IMR-90 (cell line): ENCODE data around the gene SLC7A10. TPM values are rescaled to one million over a fixed set of nuclear protein-coding genes. Genes with fewer than 3 reads are reported as not detected.

ENCODE experiments used
- ATAC-seq: fragments of 200-7000 bp; cut with Tn5 transposase; 2 replicates; pipeline ENCODE4 v1.9.1; 2020; ENCODE audit warnings: low read depth, mild to moderate bottlenecking, moderate library complexity
- BruUV-seq: library from RNA; stranded (reverse); fragments of 400-500 nt; replicated peaks from 2 replicates; lab custom pipeline; 2021; lab: Mats Ljungman, UMichigan
- CTCF ChIA-PET: fragments of 300-600 bp; formaldehyde crosslinking; extraction: SDS; loops from one replicate; lab custom pipeline; 2021; ENCODE audit warnings: antibody characterized with exemption; lab: Yijun Ruan, JAX
- POLR2A ChIA-PET: fragments of 300-600 bp; sonication (Branson Sonifier 250); formaldehyde crosslinking; loops from one replicate; lab custom pipeline; 2022; ENCODE audit warnings: antibody characterized with exemption; ENCODE audit not compliant: unreplicated experiment; lab: Charles Lee
- DNase-seq: peaks from one replicate; pipeline ENCODE4 v3.0.0; 2013
- H2AFZ ChIP-seq: replicated peaks from 2 replicates; pipeline ENCODE3; 2013; ENCODE audit warnings: low read length, mild to moderate bottlenecking; ENCODE audit not compliant: poor library complexity
- H2AK5ac ChIP-seq: 2 replicates; pipeline ENCODE4 v1.6.1; 2013; ENCODE audit warnings: low read depth, low read length, inconsistent platforms
- H2AK9ac ChIP-seq: replicated peaks from 2 replicates; pipeline ENCODE3; 2013; ENCODE audit warnings: mild to moderate bottlenecking, low read depth, low read length, moderate library complexity; ENCODE audit not compliant: poor library complexity
- H2BK120ac ChIP-seq: 2 replicates; pipeline ENCODE4 v1.6.1; 2013; ENCODE audit warnings: low read depth, low read length, inconsistent platforms
- H2BK15ac ChIP-seq: 3 replicates; pipeline ENCODE4 v1.6.1; 2013; ENCODE audit warnings: low read depth, low read length, inconsistent platforms
- H2BK20ac ChIP-seq: 2 replicates; pipeline ENCODE4 v1.6.1; 2013; ENCODE audit warnings: low read depth, mild to moderate bottlenecking, inconsistent platforms, low read length, moderate library complexity
- H2BK5ac ChIP-seq: 2 replicates; pipeline ENCODE4 v1.6.1; 2013; ENCODE audit warnings: mild to moderate bottlenecking, low read depth, low read length, inconsistent platforms; ENCODE audit not compliant: poor library complexity, severe bottlenecking
- H3K14ac ChIP-seq: replicated peaks from 2 replicates; pipeline ENCODE4 v1.6.1; 2013; ENCODE audit warnings: low read depth, low read length, inconsistent platforms
- H3K18ac ChIP-seq: 2 replicates; pipeline ENCODE4 v1.6.1; 2013; ENCODE audit warnings: low read depth, low read length, control low read depth
- H3K23ac ChIP-seq: 2 replicates; pipeline ENCODE4 v1.6.1; 2013; ENCODE audit warnings: low read depth, low read length, inconsistent platforms
- H3K27ac ChIP-seq: 2 replicates; pipeline ENCODE4 v1.5.1; 2013; ENCODE audit warnings: mild to moderate bottlenecking, control low read depth, low read length; ENCODE audit not compliant: insufficient read depth
- H3K27me3 ChIP-seq: 2 replicates; pipeline ENCODE4 v1.6.1; 2013; ENCODE audit warnings: low read length; ENCODE audit not compliant: control insufficient read depth, insufficient read depth
- H3K36me3 ChIP-seq: 2 replicates; pipeline ENCODE4 v1.6.1; 2013; ENCODE audit warnings: low read length, mixed read lengths; ENCODE audit not compliant: control insufficient read depth, insufficient read depth
- H3K4ac ChIP-seq: 2 replicates; pipeline ENCODE4 v1.6.1; 2013; ENCODE audit warnings: low read depth, low read length, inconsistent platforms
- H3K4me1 ChIP-seq: 2 replicates; pipeline ENCODE4 v1.6.1; 2013; ENCODE audit warnings: low read length, mixed read lengths; ENCODE audit not compliant: control insufficient read depth, insufficient read depth
- H3K4me2 ChIP-seq: 2 replicates; pipeline ENCODE4 v1.6.1; 2013; ENCODE audit warnings: low read depth, mild to moderate bottlenecking, control low read depth, low read length, moderate library complexity
- H3K4me3 ChIP-seq: 2 replicates; pipeline ENCODE4 v1.5.1; 2013; ENCODE audit warnings: low read depth, mild to moderate bottlenecking, control low read depth, low read length, moderate library complexity; ENCODE audit not compliant: insufficient read depth
- H3K56ac ChIP-seq: 2 replicates; pipeline ENCODE4 v1.6.1; 2013; ENCODE audit warnings: low read length, inconsistent platforms; ENCODE audit not compliant: insufficient read depth; ENCODE audit errors: extremely low read depth
- H3K79me1 ChIP-seq, 2 experiments: 2 replicates each; pipeline ENCODE4 v1.6.1; 2013; ENCODE audit warnings: low read length in 2 of 2, inconsistent platforms in 1 of 2, low read depth in 1 of 2
- H3K9ac ChIP-seq: 2 replicates; pipeline ENCODE4 v1.6.1; 2013; ENCODE audit warnings: low read depth, low read length, control low read depth
- H3K9me1 ChIP-seq: 2 replicates; pipeline ENCODE4 v1.6.1; 2013; ENCODE audit warnings: low read length, inconsistent platforms; ENCODE audit not compliant: insufficient read depth
- H3K9me3 ChIP-seq: 2 replicates; pipeline ENCODE4 v1.6.1; 2013; ENCODE audit warnings: low read length; ENCODE audit not compliant: control insufficient read depth, insufficient read depth
- H4K20me1 ChIP-seq: 2 replicates; pipeline ENCODE4 v1.6.1; 2013; ENCODE audit warnings: low read length, inconsistent platforms; ENCODE audit not compliant: insufficient read depth
- H4K5ac ChIP-seq: 2 replicates; pipeline ENCODE4 v1.6.1; 2013; ENCODE audit warnings: mild to moderate bottlenecking, low read depth, low read length, control low read depth
- H4K8ac ChIP-seq, 2 experiments: 2 replicates each; pipeline ENCODE4 v1.6.1; 2013; ENCODE audit warnings: low read depth in 2 of 2, low read length in 2 of 2, control low read depth in 1 of 2, inconsistent platforms in 1 of 2
- H4K91ac ChIP-seq: 2 replicates; pipeline ENCODE4 v1.6.1; 2013; ENCODE audit warnings: low read depth, low read length, inconsistent platforms; ENCODE audit not compliant: insufficient read depth
- BHLHE40 ChIP-seq: fragments of 150-350 bp; IDR thresholded peaks from 2 replicates; pipeline ENCODE4 v1.6.1; 2016; ENCODE audit warnings: mild to moderate bottlenecking, low read depth, low read length
- CEBPB ChIP-seq: IDR thresholded peaks from 2 replicates; pipeline ENCODE4 v1.6.1; 2012; ENCODE audit warnings: low read depth, low read length, improper control_type of control experiment
- CHD1 ChIP-seq: IDR thresholded peaks from 2 replicates; pipeline ENCODE4 v1.6.1; 2012; ENCODE audit warnings: low read depth, low read length, improper control_type of control experiment
- CTCF ChIP-seq: conservative IDR thresholded peaks from 2 replicates; pipeline ENCODE4 v1.5.1; 2012; ENCODE audit warnings: mild to moderate bottlenecking, low read depth, low read length, improper control_type of control experiment
- ELK1 ChIP-seq: fragments of 150-350 bp; IDR thresholded peaks from 2 replicates; pipeline ENCODE4 v1.6.1; 2016; ENCODE audit warnings: low read depth, mild to moderate bottlenecking, low read length, moderate library complexity, borderline replicate concordance
- FOS ChIP-seq: fragments of 150-350 bp; IDR thresholded peaks from 2 replicates; pipeline ENCODE4 v1.6.1; 2016; ENCODE audit warnings: low read depth, low read length
- MAFK ChIP-seq: IDR thresholded peaks from 2 replicates; pipeline ENCODE4 v1.6.1; 2012; ENCODE audit warnings: low read depth, low read length, improper control_type of control experiment
- MAZ ChIP-seq: IDR thresholded peaks from 2 replicates; pipeline ENCODE4 v1.6.1; 2012; ENCODE audit warnings: low read depth, mild to moderate bottlenecking, low read length, improper control_type of control experiment, moderate library complexity, borderline replicate concordance
- MXI1 ChIP-seq: IDR thresholded peaks from 2 replicates; pipeline ENCODE4 v1.6.1; 2012; ENCODE audit warnings: low read depth, mild to moderate bottlenecking, low read length, moderate library complexity, borderline replicate concordance
- NFE2L2 ChIP-seq: fragments of 150-350 bp; IDR thresholded peaks from 2 replicates; pipeline ENCODE4 v1.6.1; 2016; ENCODE audit warnings: low read depth, mild to moderate bottlenecking, low read length
- POLR2A ChIP-seq: IDR thresholded peaks from 2 replicates; pipeline ENCODE4 v1.6.1; 2012; ENCODE audit warnings: mild to moderate bottlenecking, low read depth, low read length
- RAD21 ChIP-seq: IDR thresholded peaks from 2 replicates; pipeline ENCODE4 v1.6.1; 2012; ENCODE audit warnings: low read length, improper control_type of control experiment
- RCOR1 ChIP-seq: IDR thresholded peaks from 2 replicates; pipeline ENCODE4 v1.6.1; 2012; ENCODE audit warnings: mild to moderate bottlenecking, low read length, improper control_type of control experiment; ENCODE audit not compliant: insufficient replicate concordance
- RFX5 ChIP-seq: IDR thresholded peaks from 2 replicates; pipeline ENCODE4 v1.8.0; 2012; ENCODE audit warnings: low read depth, mild to moderate bottlenecking, low read length, moderate library complexity
- SMC3 ChIP-seq: fragments of 150-350 bp; IDR thresholded peaks from 2 replicates; pipeline ENCODE4 v1.6.1; 2016; ENCODE audit warnings: low read depth, mild to moderate bottlenecking, antibody characterized with exemption, low read length, moderate library complexity
- USF2 ChIP-seq: fragments of 150-350 bp; IDR thresholded peaks from 2 replicates; pipeline ENCODE4 v1.6.1; 2017; ENCODE audit warnings: mild to moderate bottlenecking, antibody characterized with exemption, low read length, low read depth
- WGBS, 2 experiments: methylation state at CpG; one replicate each; pipeline versions ENCODE4 v1.1.5 to v1.1.7; 2013; ENCODE audit warnings: missing lambda C conversion rate in 2 of 2; ENCODE audit not compliant: insufficient read length in 1 of 2; ENCODE audit errors: extremely low coverage in 2 of 2; 5-methylcytosine and 5-hydroxymethylcytosine counted together
- dilution Hi-C: fragments of 300-500 bp; cut with HindIII; formaldehyde crosslinking; loops from one replicate; pipeline ENCODE4 v1.14.3; 2018; ENCODE audit warnings: low sequenced_read_pairs; ENCODE audit not compliant: unreplicated experiment
- in situ Hi-C: fragments of 300-500 bp; cut with MboI; formaldehyde crosslinking; loops from 3 replicates; pipeline ENCODE4 v1.14.3; 2019; ENCODE audit warnings: low sequenced_read_pairs, inconsistent platforms, mixed read lengths
- intact Hi-C: fragments of 100-400 bp; cut with micrococcal nuclease; formaldehyde crosslinking; loops from 2 replicates; pipeline ENCODE4 v1.10.0; 2022
- polyA plus RNA-seq, 3 experiments: library from polyadenylated mRNA; depleted of rRNA; stranded (reverse); fragments of >200 nt; gene quantifications; 2 replicates each; pipeline ENCODE4 v1.2.3, GENCODE V29; 2012; ENCODE audit warnings: low replicate concordance in 1 of 3
- total RNA-seq: library from RNA; depleted of rRNA; stranded (reverse); fragments of >200 nt; gene quantifications from 2 replicates; pipeline ENCODE4 v1.2.3, GENCODE V29; 2012

SLC7A10 gene
- total and polyA plus RNA-seq, 2 of the 4 experiments (the other 2 are of a cell fraction) = not detected

GRCh38 chr19:33261511-33262189, 36.0 kb upstream of the SLC7A10 start:
- no TSS peak for BruUV-seq
- Histone ChIP-seq H2BK20ac (no peak overlapping the region), H3K56ac (no peak overlapping the region), H2AFZ (no peak overlapping the region), H3K4me3 (no peak overlapping the region), H4K20me1 (no peaks in the 10 kb centered on the region), H3K79me1 (no peaks in the 10 kb centered on the region), H3K4me2 (no peak overlapping the region), H2BK15ac (no peak overlapping the region), H3K4me1 (no peaks in the 10 kb centered on the region), H3K36me3 (no peaks in the 10 kb centered on the region), H4K8ac (no peak overlapping the region), H3K9ac (no peak overlapping the region), H3K18ac (no peak overlapping the region), H4K5ac (no peak overlapping the region), H2AK9ac (no peak overlapping the region), H4K91ac (no peak overlapping the region), H3K27ac (no peak overlapping the region), H2BK120ac (no peak overlapping the region), H3K23ac (no peak overlapping the region), H2AK5ac (no peak overlapping the region), H3K14ac (no peak overlapping the region), H3K27me3 (peaks cover 9% of the 10 kb centered on the region; the same call in 1 of the 2 replicates), H3K4ac (no peak overlapping the region), H2BK5ac (no peak overlapping the region), H3K9me3 (peaks cover 2% of the 10 kb centered on the region), H3K9me1 (no peaks in the 10 kb centered on the region)
- POLR2A ChIA-PET = no interaction called here
- dilution Hi-C loops = no loop called here
- intact Hi-C loops = no loop called here
- DNase-seq (no peak), ATAC-seq (no peak)
- TF ChIP-seq CEBPB (no peak), POLR2A (no peak), CHD1 (no peak), RAD21 (no peak), MAFK (no peak), RFX5 (no peak), MAZ (no peak), MXI1 (no peak), RCOR1 (no peak), USF2 (no peak), ELK1 (no peak), FOS (no peak), BHLHE40 (no peak), CTCF (no peak), NFE2L2 (no peak), SMC3 (no peak)
- CTCF ChIA-PET = no interaction called here
- in situ Hi-C loops = no loop called here
- 40% methylated on average over 7 of the region's 14 CpGs; no CpG with 5 or more reads in 1 of the 2 experiments for WGBS, 2 experiments
